HG02885 (cell line): Measurements from ENCODE around the gene CERS2.
"Not testable (repeated sequence)": the region's sequence is repeated elsewhere in the genome, so short reads cannot be mapped to it uniquely, and the experiment has no call there.

Experiments used
- ATAC-seq: cut with Tn5 transposase; IDR thresholded peaks from one replicate; pipeline ENCODE4 v1.9.1; 2021; ENCODE audit warnings: mild to moderate bottlenecking; ENCODE audit not compliant: unreplicated experiment, poor library complexity

Gene CERS2

DNA sequence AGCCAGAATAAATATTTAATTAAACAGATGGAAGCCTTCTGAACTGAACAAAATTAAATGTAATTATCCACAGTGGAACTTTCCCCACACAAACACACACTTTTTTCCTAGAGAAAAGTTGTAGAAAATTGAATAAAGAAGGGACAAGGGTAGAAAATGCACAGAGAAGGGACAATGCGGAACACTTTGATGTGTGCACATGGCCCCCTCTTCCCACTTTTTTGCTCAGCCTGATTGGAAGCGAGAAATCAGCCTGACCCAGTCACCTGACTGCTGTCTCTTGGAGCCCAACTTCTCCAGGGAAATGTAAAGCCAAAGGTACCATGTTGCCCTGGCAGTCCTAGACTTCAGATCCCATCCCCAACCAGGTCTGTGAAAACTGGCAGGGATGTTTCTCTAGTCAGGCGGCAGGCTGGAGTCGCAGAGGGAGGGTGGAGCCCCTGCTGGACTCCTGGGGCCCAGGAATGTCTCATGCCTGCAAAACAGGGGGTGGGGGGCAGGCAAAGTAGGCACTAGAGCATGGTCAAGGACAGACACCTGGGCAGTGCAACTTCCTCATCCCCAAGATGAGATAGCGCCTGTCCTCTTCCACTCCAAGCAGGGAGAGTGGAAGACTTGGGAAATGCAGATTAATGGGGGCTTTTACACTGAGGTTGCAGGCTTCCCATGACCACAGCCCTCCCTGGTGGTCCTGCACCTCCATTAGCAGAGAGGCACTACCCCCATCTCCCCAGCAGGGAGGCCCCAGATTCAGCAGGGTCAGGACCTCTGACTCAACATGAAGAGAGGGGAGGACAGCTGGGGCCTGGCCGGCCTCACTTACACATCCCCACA, 2.8 kb downstream of the CERS2 start:
- no peak for ATAC-seq

DNA sequence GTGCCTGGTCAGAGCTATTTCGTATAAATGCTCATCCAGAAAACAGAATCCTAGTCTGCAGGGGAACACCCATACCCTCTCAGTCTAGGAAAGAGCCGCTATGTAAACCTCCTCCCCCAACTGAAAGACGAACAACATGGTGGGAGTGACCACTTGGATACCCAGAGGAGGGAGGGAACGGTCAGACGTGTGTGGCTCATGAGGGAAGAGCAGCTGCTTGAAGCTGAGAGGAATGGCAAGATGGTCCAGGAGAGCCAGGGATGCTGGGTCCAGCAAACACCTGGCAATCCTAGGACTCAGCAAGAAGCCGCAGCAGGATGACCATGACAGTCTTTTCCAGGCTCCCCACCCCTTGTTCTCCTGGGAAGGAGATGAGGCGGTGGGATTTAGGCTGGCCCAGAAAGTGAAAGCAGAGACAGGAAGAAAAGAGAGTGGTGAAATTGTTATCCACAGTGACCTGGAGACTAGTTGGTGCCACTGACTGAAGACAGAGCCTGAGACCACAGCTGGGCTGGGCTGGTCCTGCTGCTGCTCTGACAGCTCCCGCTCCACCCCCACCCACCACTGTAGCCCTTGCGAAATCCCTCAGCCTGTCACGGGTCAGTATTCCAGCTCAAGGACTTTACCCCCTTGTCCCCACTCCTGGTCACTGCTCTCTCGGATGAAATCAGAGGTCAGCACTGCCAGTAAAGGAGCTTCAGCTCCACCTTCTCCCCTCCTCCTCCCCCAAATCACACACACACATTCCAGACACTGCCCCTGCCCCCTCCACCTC, 3.6 kb downstream of the CERS2 start:
- ATAC-seq: no peak

DNA sequence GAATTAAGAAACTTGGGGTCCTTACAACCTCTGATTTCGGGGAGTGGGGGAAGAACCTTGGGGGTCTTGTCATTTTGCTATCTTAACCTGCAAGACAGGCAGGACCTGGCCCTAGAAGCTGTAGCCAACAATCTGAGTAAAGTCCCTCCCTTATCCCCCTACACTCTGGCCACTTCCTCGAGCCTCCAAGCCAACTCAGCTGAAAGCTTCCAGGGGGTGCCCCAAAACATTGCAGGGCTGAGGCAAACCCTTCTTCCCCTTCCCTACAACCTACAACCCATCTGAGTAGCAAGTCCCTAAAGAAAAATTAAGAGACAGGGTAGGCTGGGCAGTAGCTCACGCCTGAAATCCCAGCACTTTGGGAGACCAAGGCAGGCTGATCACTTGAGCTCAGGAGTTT, 5.0 kb downstream of the CERS2 start:
- no peak for ATAC-seq

DNA sequence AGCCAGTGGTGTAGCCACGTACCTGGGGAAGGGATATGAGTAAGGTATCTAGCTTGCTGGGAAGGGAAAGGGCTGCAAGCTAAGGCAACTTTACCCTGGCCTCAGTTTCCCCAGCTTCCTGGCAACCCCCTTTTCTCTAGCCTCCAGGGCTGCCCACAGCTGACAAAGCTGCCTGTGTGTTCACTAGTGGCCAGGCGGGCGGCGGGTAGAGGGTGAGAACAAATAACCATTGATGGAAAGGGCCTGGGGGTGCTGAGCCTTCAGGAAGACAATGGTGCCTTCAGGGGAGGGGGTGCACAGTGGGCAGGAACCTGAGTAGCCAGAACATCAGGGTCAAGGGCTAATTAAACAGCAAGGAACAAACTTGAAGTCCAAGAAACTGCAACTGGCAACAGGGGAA, 6.1 kb downstream of the CERS2 start:
- no peak for ATAC-seq

DNA sequence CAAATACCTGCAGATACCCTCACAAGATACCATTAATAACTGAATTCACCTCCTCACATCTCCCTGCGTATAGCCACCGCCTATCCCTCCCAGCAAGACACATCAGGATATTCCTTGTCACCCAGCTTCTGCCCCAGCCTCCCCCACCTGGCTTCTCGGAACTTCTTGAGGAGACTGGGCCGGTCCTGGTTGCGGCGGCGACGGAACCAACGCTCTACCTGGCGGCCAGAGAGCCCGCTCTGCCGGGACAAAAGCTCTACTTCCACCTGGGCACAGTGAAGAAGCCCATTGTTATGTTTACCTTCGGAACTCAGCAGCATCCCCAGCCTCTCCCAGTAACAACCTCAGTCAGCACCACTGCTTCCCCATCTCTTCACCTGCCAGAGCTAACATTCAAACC, 6.7 kb downstream of the CERS2 start:
- ATAC-seq: no peak

DNA sequence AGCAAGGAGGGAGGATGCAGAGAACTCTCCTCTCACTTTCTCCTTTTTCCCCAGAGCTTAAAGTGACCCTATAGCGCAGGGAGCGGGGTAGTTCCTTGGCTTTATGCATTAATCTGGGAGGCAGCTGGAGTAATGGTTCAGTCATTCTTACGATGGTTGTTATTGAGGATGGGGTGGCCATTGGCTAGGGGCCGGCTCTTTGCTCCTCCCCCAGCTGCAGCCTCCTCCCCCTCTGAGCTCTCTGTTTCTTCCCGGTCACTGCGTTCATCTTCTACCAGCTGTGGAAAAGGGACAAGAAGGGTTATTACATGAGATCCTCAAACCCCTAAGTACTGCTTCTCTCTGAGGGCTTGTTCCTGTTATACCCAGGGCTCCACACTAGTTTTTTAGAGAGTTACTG, 8.6 kb downstream of the CERS2 start:
- no peak for ATAC-seq

DNA sequence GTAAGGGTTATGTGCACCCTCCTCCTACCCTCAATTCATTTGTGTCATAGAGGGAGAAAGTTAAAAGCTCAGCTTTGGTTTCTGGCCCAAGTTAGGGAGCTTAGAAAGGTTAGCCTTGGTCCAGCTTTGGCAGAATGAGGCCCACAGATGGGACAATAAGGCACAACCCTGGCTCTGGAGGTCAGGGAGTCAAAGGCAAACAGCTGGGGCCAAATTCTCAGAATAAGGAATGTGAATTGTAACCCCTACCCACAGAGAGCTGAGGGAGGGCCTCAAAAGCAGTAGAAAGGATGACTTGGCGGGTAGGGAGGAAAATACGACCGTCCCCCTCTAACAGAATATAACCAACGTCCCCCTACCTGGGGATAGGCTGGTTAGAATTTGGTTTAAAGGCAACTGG, 9.0 kb downstream of the CERS2 start:
- no peak for ATAC-seq

DNA sequence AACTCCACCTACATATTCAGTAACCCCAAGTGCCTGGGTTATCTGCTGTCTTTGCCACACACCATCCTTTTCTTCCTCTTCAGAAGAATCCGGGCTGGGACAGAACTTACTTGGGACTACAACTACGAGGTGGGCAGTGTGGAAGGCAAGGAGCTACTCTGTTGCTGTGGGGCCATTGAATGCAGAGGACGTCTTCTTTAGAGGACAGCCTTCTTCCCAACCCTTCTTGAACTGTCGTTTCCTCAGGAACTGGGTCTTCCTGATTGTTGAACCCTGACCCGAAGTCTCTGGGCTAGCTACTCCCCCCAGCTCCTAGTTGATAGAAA, 10.5 kb downstream of the CERS2 start:
- ATAC-seq: no peak

DNA sequence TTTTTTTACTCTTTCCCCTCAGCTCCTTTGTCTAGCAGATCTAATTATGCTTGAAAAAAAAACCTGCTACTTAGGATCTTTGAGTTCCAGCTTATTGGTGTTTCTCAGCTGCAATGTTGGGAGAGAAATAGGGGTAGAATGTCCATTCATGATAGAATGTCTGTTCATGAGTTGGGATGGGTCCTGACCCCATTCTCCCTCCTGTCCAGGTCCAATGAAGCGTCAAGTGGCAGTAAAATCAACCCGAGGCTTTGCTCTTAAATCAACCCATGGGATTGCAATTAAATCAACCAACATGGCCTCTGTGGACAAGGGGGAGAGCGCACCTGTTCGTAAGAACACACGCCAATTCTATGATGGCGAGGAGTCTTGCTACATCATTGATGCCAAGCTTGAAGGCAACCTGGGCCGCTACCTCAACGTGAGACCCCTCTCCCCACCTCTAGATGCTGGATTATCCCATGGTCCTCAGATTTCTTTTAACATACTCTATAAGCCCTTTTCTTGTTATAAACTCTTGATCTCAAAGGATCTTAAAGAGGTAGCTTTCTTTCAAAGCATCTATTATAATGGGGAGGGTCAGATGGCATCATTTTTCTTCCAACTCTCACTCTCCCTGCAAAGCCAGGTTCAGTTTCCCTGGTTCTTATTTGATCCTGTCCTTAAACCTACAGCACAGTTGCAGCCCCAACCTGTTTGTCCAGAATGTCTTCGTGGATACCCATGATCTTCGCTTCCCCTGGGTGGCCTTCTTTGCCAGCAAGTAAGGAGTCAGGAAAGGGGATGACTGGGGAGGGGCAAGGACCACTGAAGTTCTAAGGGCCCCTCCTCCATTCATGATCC, 11.1 kb downstream of the CERS2 start:
- ATAC-seq: no peak

DNA sequence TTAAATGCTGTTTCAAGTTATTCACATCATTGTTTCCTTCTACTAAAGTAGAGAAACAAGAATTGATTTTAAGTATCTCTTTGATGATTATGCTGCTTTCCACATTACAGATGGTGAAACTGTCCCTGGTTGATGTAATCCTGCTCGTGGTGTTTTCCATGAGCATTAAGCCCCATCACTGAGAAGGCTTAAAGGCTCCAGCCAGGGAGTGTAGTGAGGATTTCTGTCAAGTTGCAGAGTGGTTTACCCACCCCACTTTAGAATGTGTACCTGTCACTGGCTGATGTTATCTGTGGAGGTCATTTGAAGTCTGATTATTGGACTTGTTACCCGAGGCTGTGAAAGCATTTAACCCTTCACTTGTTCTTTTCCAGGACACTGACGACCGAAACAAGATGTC, 12.9 kb downstream of the CERS2 start:
- ATAC-seq: no peak

DNA sequence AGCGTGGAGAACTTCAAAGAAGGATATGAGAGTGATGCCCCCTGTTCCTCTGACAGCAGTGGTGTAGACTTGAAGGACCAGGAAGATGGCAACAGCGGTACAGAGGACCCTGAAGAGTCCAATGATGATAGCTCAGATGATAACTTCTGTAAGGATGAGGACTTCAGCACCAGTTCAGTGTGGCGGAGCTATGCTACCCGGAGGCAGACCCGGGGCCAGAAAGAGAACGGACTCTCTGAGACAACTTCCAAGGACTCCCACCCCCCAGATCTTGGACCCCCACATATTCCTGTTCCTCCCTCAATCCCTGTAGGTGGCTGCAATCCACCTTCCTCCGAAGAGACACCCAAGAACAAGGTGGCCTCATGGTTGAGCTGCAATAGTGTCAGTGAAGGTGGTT, 14.0 kb downstream of the CERS2 start:
- ATAC-seq: no peak

DNA sequence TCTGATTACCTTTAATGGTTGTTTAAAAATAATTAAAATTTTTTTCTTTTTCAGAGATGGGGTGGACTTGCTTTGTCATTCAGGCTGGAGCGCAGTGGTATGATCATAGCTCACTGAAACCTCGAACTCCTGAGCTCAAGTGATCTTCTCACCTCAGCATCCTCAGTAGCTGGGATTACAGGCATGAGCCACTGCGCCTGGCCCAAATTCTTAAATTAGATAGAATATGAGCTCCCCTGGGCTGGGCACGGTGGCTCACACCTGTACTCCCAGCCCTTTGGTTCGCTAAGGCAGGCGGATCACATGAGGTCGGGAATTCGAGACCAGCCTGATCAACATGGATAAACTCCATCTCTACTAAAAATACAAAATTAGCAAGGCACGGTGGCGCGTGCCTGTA, 17.0 kb downstream of the CERS2 start:
- ATAC-seq: no peak

DNA sequence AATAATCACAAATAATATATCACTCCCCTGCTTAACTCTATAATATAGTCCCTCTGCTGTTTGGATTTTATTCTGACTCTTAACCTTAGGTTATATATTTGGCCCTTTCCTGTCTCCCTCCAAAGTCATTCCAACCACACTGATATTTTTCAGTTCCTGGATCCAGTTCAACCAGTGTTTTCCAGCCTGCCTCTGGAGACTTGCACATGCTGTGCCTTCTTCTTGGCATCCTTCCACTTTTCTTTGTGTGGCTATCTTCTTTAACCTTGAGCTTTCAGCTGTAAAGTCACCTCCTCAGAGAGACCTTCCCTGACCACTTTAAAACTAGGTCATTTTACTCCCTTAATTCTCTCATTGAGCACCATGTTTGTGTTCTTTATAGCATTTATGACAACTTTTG, 19.4 kb downstream of the CERS2 start:
- no peak for ATAC-seq

DNA sequence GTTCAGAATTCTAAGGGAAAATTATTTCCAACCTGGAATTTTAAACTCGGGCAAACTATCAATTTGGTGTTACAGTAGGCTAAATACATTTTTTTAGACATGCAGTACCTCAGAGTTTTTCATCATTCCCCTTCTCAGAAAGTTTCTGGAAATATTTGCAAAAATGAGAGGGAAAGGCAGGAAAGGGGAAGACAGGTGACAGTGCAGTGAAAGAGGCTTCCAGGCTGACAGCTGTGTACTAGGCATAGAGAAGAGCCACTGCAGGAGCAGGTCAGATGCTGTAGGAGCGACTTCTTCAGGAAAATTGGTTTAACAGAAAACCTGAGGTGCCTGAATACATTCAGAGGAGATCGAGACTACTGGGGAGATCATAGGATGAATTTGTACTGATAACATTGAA, 19.9 kb downstream of the CERS2 start:
- ATAC-seq: no peak

DNA sequence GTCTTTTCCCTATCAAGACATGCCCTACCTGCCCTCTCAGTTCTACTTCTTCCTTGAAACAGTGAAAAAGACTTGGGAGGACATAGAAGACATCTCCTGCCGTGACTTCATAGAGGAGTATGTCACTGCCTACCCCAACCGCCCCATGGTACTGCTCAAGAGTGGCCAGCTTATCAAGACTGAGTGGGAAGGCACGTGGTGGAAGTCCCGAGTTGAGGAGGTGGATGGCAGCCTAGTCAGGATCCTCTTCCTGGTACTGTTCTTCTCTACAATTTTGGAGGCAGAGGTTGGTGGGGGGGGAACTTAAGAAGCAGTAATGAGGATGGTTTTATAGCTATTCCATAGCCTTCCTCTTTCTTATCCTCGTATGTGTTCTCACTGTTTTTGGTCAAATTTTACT, 29.8 kb downstream of the CERS2 start:
- ATAC-seq: no peak

DNA sequence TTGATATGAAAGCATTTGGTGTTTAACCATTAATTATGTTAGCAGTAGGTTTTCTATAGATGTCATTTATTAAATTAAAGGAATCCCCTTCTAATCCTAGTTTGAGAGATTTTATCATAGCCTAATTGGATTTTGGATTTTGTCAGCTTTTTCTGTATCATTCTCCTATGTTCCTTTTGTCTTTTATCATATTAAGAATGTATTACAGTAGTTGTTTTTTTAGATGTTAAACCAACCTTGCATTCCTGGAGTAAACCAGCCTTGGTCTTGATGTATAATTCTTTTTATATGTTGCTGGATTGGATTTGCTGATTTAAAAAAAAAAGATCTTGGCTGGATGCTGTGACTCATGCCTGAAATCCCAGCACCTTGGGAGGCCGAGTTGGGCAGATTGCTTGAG, 42.9 kb downstream of the CERS2 start:
- no peak for ATAC-seq

DNA sequence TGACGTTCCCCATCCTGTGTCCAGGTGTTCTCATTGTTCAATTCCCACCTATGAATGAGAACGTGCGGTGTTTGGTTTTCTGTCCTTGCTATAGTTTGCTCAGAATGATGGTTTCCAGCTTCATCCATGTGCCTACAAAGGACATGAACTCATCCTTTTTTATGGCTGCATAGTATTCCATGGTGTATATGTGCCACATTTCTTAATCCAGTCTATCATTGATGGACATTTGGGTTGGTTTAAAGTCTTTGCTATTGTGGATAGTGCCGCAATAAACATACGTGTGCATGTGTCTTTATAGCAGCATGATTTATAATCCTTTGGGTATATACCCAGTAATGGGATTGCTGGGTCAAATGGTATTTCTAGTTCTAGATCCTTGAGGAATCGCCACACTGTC, 45.9 kb downstream of the CERS2 start:
- not testable (repeated sequence) for ATAC-seq

DNA sequence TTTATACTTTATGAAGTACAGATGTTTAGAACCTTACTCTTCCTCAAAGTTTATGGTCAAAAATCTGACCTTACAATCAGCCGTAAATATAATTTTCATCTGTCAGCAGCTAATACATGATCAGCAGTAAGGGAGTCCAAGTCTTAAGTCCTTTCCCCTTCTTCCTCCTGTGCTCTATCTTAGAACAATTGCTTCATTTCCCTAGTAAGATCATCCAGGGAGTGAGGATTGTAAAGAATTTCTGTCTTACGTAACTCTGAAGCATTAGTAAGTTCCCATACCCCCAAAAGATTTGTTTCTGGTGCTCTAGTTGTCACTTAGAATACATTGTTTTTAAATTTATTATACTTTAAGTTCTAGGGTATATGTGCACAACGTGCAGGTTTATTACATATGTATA, 46.3 kb downstream of the CERS2 start:
- ATAC-seq: no peak

DNA sequence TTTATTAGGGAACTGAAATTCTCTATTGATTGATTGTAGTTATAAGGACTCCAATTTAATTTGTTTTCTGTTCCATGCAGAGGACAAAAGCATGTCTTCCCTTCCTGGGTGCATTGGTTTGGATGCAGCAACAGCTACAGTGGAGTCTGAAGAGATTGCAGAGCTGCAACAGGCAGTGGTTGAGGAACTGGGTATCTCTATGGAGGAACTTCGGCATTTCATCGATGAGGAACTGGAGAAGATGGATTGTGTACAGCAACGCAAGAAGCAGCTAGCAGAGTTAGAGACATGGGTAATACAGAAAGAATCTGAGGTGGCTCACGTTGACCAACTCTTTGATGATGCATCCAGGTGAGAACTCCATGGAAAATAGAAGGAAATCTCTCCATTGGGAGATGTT, 47.0 kb downstream of the CERS2 start:
- no peak for ATAC-seq

DNA sequence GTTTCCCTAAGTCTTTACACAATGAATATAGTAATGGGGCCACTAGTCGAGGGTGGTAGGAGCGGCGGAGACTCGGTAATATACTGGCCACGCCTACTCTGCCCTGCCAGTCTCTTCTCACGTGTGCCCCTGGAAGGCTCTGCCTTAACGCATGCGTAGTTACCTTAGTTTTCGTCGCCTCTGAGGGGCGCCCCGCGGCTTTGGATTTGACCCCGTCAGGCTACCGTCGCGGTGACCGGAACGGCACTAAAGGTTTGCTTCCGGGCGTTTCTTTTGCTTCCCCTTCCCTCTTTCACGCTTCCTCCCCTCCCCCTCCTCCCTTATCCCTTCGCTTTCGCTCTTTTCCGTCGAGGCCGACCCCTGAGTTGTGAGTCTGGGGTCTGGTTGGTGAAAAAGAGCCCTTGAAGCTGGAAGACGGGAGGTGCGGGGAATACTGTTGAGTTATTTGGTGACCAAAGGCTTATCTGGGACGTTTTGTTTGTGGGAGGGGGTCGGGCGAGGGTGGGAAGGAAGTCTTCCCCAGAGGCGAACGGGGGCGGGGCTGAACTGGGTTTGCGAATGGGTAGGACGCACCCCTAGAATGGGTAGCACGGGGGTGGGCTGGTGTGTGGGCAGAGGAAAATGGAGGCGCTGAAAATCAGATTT, 48.4 kb downstream of the CERS2 start, which contains the start of gene SETDB1:
TSS of gene SETDB1 (plus strand) at position 267 of the 645 bp plus-strand sequence. CDS start 1,352 bp downstream, outside the sequence.
- ATAC-seq: peak; percentile 86
